Sigmoid colon (tissue), 3 donors: ENCODE results near the gene COG5.

ENCODE experiments used
- CTCF ChIP-seq, 4 experiments: fragments of 450-650 bp in 3 of 4; fragments of 200-600 bp in 1 of 4; IDR thresholded peaks; one replicate each; pipeline ENCODE4 v1.5.1; 2016 to 2019; ENCODE audit warnings: antibody characterized with exemption in 4 of 4, mild to moderate bottlenecking in 3 of 4, moderate library complexity in 2 of 4
- POLR2A ChIP-seq, 2 donors: fragments of 450-650 bp; IDR thresholded peaks; one replicate each; pipeline ENCODE4 v1.6.1; 2016; ENCODE audit warnings: antibody characterized with exemption in 2 of 2, mild to moderate bottlenecking in 2 of 2, moderate library complexity in 2 of 2

- TF ChIP-seq CTCF (IDR thresholded peaks at IDR 0.05) (no peak), POLR2A (IDR thresholded peaks at IDR 0.05) (no peak)
These were observed 360.1 kb downstream of the COG5 start for GRCh38 chr7:107203607-107204006.
